ENCODE measurements around the gene WNT3A. TPM values are rescaled to one million over a fixed set of nuclear protein-coding genes. Genes with fewer than 3 reads are reported as not detected.

The WNT3A gene
- polyA plus RNA-seq, 1 experiment, result not detected

DNA sequence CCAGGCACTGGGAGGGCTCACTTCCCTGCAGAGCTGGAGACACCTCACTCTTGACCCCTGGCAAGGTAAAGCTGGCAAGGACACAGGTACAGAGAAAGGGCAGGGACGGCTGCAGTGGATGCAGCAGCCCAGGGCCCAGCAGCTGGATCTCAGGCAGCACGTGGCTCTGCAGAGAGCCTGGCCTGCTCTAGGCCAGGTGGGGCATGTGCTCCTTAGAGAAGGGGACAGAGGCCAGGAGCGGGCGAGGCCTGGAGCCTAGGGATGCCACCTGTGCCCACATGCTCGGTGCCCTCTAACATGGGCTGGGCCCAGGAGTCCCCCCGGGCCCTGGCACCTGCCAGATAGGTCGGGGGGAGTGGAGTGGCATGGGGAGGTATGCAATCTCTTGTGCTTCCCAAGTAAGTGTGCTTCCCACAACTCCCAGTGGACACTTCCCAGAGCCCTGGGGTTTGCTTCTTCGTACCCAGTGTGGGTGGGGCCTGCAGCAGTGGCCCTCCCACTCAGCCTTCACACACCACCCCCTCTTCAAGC, 30.0 kb downstream of the WNT3A start:
- no peak for TF ChIP-seq CTCF (IDR thresholded peaks at IDR 0.05; ENCODE audit: low read depth, low read length)
- H3K4me3 ChIP-seq (ENCODE audit: low read depth, low read length), result no peak overlapping the region
- ChIA-PET CTCF (no interaction called here), POLR2A (no interaction called here)
- H3K27me3 ChIP-seq (ENCODE audit: control insufficient read depth, insufficient read depth, low read length), result peaks cover 36% of the 10 kb centered on the region
- DNase-seq (ENCODE audit: low read depth, low spot score), result no peak
- no peak overlapping the region for H3K27ac ChIP-seq (ENCODE audit: low read depth, low read length)
- 0 out of 2 replicates have a peak, but pooled peaks cover 3% of the 10 kb centered on the region for H3K9me3 ChIP-seq (ENCODE audit: control insufficient read depth, insufficient read depth, low read length)

DNA sequence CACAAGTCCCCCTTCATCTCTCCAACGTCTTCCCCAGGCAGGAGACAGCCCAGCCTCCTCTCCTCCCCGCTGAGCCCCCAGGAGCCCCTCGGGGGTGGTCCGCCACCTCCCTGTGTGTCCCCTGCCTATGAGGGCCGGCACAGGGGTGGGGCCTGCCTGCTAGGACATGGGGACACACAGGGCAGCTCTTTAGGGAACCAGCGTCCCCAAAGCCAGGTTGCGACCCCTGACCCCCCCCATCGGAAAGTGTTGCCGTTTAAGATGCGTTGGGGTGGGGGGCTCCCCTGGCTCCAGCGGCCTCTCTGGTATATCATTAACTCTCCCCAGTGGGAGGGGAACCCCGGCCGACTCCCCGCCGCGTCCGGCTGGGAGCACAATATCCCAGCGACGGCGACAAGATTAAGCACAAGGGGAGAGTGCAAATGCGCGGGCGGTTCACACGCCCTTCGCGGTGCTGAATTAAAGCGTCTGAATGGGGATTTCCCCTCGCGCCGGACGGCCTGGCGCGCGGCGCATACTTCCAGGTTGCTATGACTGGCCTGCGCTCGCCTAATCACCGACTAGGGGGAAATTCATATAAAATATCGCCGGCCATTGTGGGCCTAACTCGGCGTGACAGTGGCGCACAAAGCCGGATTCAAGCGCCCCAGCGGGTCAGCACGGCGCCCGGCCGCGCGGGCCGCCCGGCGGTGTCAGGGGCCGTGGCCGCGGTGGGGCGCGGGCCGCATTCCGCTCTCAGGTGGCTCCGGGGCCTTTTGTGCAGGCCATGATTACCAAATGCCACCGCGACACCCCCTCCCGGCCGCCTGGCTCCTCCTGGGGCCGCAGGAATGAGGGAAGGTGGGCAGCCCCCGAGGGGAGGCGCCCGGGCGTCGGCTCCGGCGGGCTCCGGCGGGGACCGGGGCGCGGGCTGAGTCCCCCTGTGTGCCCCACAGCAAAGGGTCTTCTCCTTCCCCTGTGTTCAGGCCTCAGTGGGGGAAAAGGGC, 30.9 kb downstream of the WNT3A start:
- ChIA-PET POLR2A (no interaction called here), CTCF (no interaction called here)
- Histone ChIP-seq H3K27ac (ENCODE audit: low read depth, low read length) (no peak overlapping the region), H3K27me3 (ENCODE audit: control insufficient read depth, insufficient read depth, low read length) (peaks cover 36% of the 10 kb centered on the region), H3K9me3 (ENCODE audit: control insufficient read depth, insufficient read depth, low read length) (no peaks in the 10 kb centered on the region; the same call in 1 of the 2 replicates), H3K4me3 (ENCODE audit: low read depth, low read length) (no peak overlapping the region)
- TF ChIP-seq CTCF (IDR thresholded peaks at IDR 0.05; ENCODE audit: low read depth, low read length), result no peak
- no peak for DNase-seq (ENCODE audit: low read depth, low spot score)

DNA sequence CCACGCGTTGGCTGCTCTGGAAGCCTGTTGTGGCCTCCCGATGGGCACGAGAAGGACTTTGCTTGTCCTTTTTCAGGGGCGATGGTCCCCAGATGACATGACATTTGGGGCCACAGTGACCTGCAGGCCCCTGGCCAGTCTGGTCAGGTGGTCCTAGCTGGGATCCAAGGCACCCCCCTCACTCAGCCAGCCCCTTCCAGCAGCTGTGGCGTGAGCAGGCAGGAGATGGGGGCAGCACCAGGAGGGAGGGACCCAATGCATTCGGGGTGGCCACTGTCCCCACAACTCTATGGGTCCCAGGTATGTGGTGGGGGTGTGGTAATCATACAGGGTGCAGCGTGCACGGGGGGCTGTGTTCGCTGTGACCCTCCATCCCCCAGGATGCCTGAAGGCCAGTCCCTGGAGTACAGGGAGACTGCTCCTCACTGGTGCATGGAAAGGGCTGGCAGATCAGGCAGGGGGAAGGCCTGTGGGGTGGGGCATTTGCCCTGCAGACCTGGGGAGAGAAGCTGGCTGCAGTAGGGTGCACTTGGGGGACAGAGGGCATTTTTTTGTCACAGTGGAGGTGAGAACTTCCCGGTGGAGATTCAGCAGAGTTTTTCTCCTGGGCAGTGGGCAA, 31.7 kb downstream of the WNT3A start:
- CTCF ChIA-PET, result no interaction called here
- peaks cover 36% of the 10 kb centered on the region for H3K27me3 ChIP-seq (ENCODE audit: control insufficient read depth, insufficient read depth, low read length)
- POLR2A ChIA-PET, result no interaction called here
- H3K9me3 ChIP-seq (ENCODE audit: control insufficient read depth, insufficient read depth, low read length), result no peaks in the 10 kb centered on the region; the same call in 1 of the 2 replicates
- H3K4me3 ChIP-seq (ENCODE audit: low read depth, low read length), result no peak overlapping the region
- no peak for TF ChIP-seq CTCF (IDR thresholded peaks at IDR 0.05; ENCODE audit: low read depth, low read length)
- no peak for DNase-seq (ENCODE audit: low read depth, low spot score)
- no peak overlapping the region for H3K27ac ChIP-seq (ENCODE audit: low read depth, low read length)

GRCh38 chr1:228039006-228039903, 32.5 kb downstream of the WNT3A start:
- ChIA-PET CTCF (no interaction called here), POLR2A (no interaction called here)
- no peak for DNase-seq (ENCODE audit: low read depth, low spot score)
- H3K27ac ChIP-seq (ENCODE audit: low read depth, low read length), result no peak overlapping the region
- TF ChIP-seq CTCF (IDR thresholded peaks at IDR 0.05; ENCODE audit: low read depth, low read length), result no peak
- peaks cover 36% of the 10 kb centered on the region for H3K27me3 ChIP-seq (ENCODE audit: control insufficient read depth, insufficient read depth, low read length)
- no peak overlapping the region for H3K4me3 ChIP-seq (ENCODE audit: low read depth, low read length)
- H3K9me3 ChIP-seq (ENCODE audit: control insufficient read depth, insufficient read depth, low read length), result no peaks in the 10 kb centered on the region; the same call in 1 of the 2 replicates

Data from AG04450 (cell line).